Measurements from ENCODE around the gene CILP.

The CILP gene

GRCh38 chr15:65226221-65226620 lies 14.9 kb upstream of the CILP start:
- DNase-seq (ENCODE audit: low read depth in 2 of 2), result no peak

DNA sequence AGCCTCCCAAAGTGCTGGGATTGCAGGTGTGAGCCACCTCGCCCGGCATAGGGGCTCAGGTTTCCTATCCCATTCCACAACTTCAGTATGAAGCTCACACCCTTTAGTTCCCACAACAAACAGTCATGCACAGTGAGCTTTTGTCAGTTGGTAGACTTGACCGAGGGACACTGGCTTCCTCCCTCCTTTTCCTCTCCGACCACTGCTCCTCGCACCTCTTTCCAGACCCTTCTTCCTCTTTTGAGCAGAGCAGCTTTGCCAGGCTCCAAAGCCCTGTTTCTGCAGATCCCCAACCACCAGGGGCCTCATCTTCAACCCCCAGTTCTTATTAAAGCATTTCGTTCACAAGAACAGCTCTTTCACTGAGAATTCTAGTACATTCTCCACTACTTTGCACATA lies 12.7 kb upstream of the CILP start:
- DNase-seq (ENCODE audit: low read depth in 2 of 2), result no peak

GRCh38 chr15:65222891-65223290 lies 11.6 kb upstream of the CILP start:
- DNase-seq (ENCODE audit: low read depth in 2 of 2), result no peak

- DNase-seq (ENCODE audit: low read depth in 2 of 2), result no peak
These were observed 10.4 kb upstream of the CILP start for GRCh38 chr15:65221697-65222096.

DNA sequence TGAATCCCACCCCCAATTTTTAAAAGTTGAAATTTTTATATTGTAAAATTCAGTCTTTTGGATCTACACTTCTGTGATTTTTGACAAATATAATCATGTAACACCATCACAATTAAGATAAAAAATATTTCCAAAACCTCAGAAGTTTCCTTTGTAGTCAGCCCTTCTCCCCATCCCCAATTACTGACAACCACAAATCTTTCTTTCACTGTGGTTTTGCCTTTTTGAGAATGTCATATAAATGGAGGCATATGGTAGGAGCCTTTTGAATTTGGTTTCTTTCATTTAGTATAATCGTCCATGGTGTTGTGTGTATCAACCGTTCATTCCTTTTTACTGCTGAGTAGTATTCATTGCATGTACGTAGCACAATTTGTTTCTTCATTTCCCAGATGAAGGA lies 7.9 kb upstream of the CILP start:
- DNase-seq (ENCODE audit: low read depth in 2 of 2), result no peak

DNA sequence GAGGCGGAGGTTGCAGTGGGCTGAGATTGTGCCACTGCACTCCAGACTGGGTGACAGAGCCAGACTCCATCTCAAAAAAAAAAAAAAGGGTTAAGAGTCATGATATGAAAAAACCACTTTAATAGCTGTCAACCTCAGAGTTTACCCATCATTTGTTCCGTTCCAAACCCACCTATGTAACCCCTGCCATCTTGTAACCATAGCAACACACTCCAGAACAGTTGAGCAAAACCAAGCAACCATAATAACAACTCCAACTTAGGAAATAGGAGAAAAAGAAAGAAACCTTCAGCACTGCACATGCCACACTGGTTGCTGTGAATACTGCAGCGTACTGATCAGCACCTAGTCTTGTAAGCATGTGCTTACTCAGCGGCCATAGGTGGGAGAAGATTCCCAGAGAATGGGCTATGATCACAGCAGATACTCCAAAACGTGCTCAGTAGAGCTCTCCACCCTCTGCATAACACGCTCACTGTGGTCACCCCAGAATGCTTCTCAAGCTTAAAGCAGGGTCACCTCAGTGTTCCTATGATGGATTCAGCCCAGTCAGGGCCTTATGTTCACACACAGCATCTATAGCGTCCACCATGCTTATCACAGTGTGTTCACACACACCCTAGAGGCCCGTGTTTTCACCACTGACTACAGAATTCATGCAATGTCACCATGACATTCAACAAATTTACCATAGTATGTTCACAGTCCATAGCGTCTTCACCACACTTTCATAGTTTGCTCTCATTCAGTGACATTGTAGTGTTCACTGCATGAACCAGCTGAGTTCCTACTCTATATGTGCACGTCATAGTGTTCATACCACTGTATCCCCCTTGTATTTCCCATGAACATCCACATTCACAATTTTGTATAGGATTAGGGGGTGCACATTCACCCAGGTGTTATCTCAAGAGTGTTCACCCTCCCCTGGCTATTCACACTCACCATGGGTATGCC lies 6.5 kb upstream of the CILP start:
- DNase-seq (ENCODE audit: low read depth in 2 of 2), result no peak

GRCh38 chr15:65215496-65215895 lies 4.2 kb upstream of the CILP start:
- no peak for DNase-seq (ENCODE audit: low read depth in 2 of 2)

GRCh38 chr15:65214010-65214409 lies 2.7 kb upstream of the CILP start:
- no peak for DNase-seq (ENCODE audit: low read depth in 2 of 2)

- DNase-seq (ENCODE audit: low read depth in 2 of 2), result no peak
These were observed 2.0 kb upstream of the CILP start for GRCh38 chr15:65213241-65213640.

DNA sequence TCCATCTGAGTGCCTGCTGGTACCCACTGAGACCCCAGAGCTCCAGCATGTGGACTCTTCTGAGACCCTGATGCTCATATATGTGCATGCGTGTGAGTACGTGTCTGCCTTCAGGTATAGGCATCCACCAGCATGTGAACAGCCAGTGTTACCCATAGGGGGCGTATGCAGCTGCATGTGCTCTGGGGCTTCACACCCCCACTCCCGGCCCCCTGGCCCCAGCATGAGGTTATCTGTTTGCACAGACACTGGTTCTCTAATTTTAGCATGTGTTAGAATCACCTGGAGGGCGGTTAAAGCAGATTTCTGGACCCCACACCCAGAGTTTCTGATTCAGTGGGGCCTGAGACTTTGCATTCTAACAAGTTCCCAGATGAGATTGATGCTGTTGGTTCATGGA lies 824 bp upstream of the CILP start:
- no peak for DNase-seq (ENCODE audit: low read depth in 2 of 2)

DNA sequence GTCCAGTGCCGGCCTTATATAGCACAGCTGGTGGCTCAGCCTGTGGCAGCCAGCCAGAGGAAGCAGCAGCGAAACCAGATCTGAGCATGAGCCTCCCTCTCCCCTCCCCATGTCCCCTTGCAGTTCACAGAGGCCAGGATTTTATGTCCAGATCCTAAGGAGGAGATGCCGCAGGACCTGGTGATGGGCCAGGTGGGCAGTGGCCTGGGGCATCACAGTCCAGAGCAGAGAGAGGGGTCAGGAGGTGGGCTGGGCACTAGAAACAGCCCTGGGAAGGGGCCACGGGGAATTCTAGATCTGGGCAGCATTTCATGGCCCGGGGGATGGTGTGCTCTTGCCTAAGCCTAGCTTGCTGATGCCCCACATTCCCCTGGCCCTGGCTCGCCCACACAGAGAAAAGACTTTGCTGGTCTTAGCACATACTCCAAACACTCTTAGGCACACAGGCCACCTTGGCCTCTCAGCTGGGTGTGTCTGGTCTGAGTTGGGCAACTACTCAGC lies 259 bp upstream of the CILP start:
- no peak for DNase-seq (ENCODE audit: low read depth in 2 of 2)

- no peak for DNase-seq (ENCODE audit: low read depth in 2 of 2)
These were observed 1.3 kb downstream of the CILP start for GRCh38 chr15:65209701-65210643.

DNA sequence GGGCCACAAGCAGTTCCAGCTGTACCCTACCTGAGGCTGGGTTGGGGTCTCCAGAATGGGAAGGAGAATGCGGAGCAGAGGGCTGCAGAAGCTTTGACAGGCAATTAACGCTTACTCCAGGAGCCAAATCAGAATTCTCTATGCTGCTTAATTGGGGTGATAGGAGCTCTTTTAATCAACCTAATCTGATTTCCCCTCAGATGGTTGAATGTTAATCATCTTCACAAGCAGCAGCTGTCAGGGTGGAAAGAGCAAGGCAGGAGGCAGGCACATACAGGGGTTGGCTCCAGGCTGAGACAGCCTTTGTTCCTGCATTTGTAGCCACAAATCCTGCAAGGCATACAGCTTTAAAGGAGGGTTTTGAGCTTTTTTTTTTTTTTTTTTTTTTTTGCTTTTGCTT lies 2.6 kb downstream of the CILP start:
- DNase-seq (ENCODE audit: low read depth in 2 of 2), result no peak

DNA sequence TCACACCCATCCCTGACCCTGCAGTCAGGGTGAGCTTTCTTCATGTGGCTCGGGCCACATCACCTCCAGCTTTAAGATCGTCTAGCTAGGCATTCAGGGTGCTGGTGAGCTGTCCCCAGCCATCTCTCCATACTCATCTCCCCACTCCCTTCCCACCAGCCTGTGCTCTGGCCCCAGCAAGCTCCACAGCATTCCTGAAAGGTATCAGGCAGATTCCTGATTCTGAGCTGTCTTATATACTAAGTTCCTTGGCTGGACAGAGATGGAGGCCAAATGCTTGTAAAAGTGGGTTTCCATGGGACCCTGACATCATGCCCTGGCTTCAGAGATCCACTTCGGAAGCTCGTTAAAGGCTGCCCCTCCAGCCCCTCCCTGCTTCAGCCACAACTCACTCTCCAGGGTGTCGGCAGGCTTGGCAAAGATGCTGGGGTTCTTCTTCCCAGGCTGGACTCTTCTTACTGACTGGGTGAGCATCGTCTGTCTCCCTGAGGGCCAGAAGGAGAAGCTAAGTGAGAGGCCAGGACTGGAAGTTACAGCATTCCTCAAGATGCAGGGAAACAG lies 3.9 kb downstream of the CILP start:
- DNase-seq (ENCODE audit: low read depth in 2 of 2), result no peak

- no peak for DNase-seq (ENCODE audit: low read depth in 2 of 2)
These were observed 4.5 kb downstream of the CILP start for GRCh38 chr15:65206750-65207149.

DNA sequence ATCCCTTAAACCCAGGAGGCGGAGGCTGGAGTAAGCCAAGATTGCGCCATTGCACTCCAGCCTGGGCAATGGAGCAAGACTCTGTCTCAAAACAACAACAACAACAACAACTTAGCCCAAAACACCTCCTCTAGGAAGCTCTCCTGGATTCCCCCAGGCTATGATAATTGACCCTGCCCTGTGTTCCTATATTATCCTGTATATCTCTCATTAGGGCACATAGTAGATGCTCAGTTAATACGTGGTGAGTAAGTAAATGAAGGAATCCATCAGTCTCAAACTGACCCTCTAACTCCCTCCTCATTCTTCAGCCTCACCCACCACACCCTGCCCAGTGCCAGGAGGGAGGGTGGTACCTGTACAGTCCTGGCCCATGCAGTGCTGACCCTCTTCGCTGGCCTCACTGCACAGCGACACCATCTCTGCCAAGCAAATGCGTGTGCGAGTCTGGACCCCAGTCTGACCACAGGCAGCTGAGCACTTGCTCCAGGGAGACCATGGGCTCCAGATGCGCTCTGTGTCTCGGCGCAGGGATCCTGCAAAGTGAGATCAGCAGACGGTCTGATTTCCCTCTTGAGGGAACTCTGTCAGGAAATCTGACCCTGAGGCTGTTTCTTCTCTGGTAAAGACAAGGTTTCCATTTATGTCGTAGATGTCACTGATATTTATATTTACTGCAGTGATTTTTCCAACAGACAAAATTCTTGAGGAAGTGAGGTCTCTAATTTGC lies 6.2 kb downstream of the CILP start:
- no peak for DNase-seq (ENCODE audit: low read depth in 2 of 2)

DNA sequence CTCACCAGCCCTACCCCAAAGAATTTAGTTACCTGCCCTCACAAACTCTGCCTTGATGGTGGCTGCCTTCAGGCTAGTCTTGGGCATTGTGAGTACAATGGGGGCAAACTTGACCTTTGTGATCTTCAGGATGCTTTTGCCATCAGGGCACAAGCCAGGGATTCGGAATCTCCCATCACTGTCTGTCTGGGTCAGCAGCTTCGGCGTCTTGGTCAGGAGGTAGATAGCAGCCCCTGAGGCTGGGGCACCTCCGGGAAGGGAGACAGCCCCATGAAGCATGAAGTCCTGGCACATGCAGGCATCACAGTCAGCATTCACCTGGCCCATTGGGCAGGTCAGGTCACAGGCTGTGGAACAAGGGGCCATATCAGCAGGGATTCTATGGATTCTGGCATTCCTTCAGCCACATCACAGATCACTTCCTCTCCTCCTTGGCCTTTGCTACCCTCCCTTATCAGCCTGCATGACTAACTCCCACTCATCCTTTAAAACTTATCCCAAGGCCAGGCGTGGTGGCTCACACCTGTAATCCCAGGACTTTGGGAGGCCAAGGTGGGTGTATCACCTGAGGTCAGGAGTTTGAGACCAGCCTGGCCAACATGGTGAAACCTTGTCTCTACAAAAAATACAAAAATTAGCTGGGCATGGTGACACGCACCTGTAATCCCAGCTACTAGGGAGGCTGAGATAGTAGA lies 6.9 kb downstream of the CILP start:
- DNase-seq (ENCODE audit: low read depth in 2 of 2), result no peak

DNA sequence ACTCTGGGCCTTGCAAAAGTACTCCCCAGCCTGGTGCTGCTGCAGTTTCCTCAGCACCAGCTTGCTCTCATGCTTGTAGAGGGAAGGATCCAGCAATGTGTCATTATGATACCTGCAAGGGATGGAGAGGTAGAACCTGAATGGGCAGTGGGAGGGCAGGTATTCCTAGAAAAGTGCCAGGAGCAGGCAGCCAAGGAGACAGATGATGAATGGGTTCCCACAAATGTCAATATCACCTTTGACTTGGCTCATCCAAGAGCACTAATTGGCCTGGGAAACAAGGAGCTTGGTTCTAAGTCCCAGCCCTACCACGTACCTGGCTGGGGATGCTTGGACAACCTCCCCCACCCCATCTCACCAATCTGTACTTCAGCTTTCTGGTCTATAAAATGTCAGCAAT lies 9.4 kb downstream of the CILP start:
- DNase-seq (ENCODE audit: low read depth in 2 of 2), result no peak

DNA sequence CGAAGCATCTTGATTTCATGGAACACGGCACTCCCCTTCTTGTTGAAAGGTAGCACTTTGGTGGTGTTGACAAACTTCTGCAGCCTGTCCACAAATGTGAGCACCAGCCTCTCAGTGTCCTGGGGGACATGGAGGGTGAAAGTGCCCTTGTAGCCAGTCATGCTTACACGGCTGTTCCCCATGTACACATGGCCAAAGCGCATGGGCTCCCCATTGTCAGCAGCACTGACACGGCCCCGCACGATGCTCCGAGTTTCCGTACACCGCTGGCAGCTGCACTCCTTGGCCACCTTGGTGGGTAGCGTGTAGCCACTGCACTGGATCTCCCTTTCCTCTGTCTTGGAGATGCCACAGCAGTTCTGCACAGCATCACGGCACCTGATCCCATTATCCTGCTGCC lies 12.7 kb downstream of the CILP start:
- DNase-seq (ENCODE audit: low read depth in 2 of 2), result no peak

DNA sequence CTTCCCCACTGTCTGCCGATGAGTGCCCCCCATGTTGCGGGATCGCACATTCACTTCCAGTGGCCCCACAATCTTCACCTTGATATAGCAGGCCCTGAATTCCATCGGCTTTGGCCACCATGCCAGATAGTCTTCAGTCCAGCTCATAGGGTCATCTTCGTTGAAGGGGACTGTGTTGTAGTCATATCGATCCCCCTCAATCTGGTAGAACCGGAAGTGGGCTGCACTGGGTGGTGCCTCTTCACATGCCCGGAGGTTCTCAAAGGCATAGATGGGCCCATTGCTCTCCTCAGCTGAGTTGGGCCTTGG lies 14.0 kb downstream of the CILP start:
- no peak for DNase-seq (ENCODE audit: low read depth in 2 of 2)

Measured in fibroblast of skin of left quadriceps (primary cell).